Measurements from ENCODE around the gene SPEF1. TPM values are rescaled to one million over a fixed set of nuclear protein-coding genes. Genes with fewer than 3 reads are reported as not detected.

SPEF1 gene
- total RNA-seq, 1 experiment from 2014 or later, result 0.24 TPM

- H3K27me3 ChIP-seq (ENCODE audit: insufficient read depth, low read length), result no peaks in the 10 kb centered on the region; the same call in 1 of the 2 replicates
- Mint-ChIP-seq H3K4me3 (no peak overlapping the region), H3K9me3 (no peaks in the 10 kb centered on the region; a peak in 1 of 5 replicates), H3K36me3 (ENCODE audit: insufficient read depth in 1 of 3, low read depth in 3 of 3) (no peaks in the 10 kb centered on the region), H3K27me3 (ENCODE audit: low read depth) (peaks cover 41% of the 10 kb centered on the region), H3K4me1 (peaks cover 11 to 12% of the 10 kb centered on the region in 2 experiments), H3K27ac (no peak overlapping the region; a peak in 1 of 7 replicates)
- no CpG with 5 or more reads among the region's 7 CpGs for WGBS (ENCODE audit: extremely low coverage, insufficient read length, low lambda C conversion rate)
- TF ChIP-seq CTCF (conservative IDR thresholded peaks at IDR 0.05), result no peak
- no peak overlapping the region for H2BK15ac ChIP-seq (ENCODE audit: low read depth, low read length)
- no peak overlapping the region for H3K14ac ChIP-seq (ENCODE audit: insufficient read depth, low read length)
- H3K27ac ChIP-seq (ENCODE audit: insufficient read length, low read depth, low read length), result no peak overlapping the region
- no peaks in the 10 kb centered on the region for H3K9me3 ChIP-seq (ENCODE audit: control insufficient read depth, low read depth, low read length)
- H4K5ac ChIP-seq (ENCODE audit: insufficient read length, low read depth, low read length), result no peak overlapping the region
- H2BK20ac ChIP-seq (ENCODE audit: low read depth, low read length, poor library complexity, severe bottlenecking), result no peak overlapping the region
- no peak overlapping the region for H3T11ph ChIP-seq (ENCODE audit: low read length)
- H2AFZ ChIP-seq (ENCODE audit: low read length), result no peak overlapping the region
- H2BK12ac ChIP-seq (ENCODE audit: insufficient read length, low read depth, low read length), result no peak overlapping the region
- DNase-seq, result no peak
- H3K18ac ChIP-seq (ENCODE audit: insufficient read length, low read depth, low read length), result no peak overlapping the region
- H4K91ac ChIP-seq (ENCODE audit: insufficient read length, low read depth, low read length), result no peak overlapping the region
- H3K79me1 ChIP-seq (ENCODE audit: insufficient read depth, low read depth, low read length, poor library complexity, severe bottlenecking), result no peaks in the 10 kb centered on the region
- no peak overlapping the region for H3K9ac ChIP-seq (ENCODE audit: extremely low read depth, insufficient read length, low read length)
- no peak overlapping the region for H3K4ac ChIP-seq (ENCODE audit: low read depth, low read length)
- no peak overlapping the region for H2BK5ac ChIP-seq (ENCODE audit: insufficient read length, low read length)
- no peaks in the 10 kb centered on the region for H3K4me1 ChIP-seq (ENCODE audit: insufficient read depth, low read length)
- H3K79me2 ChIP-seq (ENCODE audit: insufficient read depth, low read length), result no peaks in the 10 kb centered on the region
- peaks cover 17% of the 10 kb centered on the region for H3K23me2 ChIP-seq (ENCODE audit: insufficient read length, low read depth, low read length, poor library complexity, severe bottlenecking)
- no peak overlapping the region for H2AK5ac ChIP-seq (ENCODE audit: insufficient read length, low read length)
- no peak overlapping the region for H3K23ac ChIP-seq (ENCODE audit: insufficient read length, low read depth, low read length)
- no peaks in the 10 kb centered on the region for H4K20me1 ChIP-seq (ENCODE audit: control insufficient read depth, insufficient read depth, insufficient read length)
- H3K56ac ChIP-seq (ENCODE audit: insufficient read length, low read depth, low read length), result no peak overlapping the region
- no peak overlapping the region for H3K4me2 ChIP-seq (ENCODE audit: insufficient read depth, insufficient read length, low read length)
- no peak overlapping the region for H4K8ac ChIP-seq (replicated peaks; ENCODE audit: insufficient read length, low read depth, low read length)
- H2BK120ac ChIP-seq (ENCODE audit: low read depth, low read length, poor library complexity, severe bottlenecking), result no peak overlapping the region
Observed at GRCh38 chr20:3771552-3772058, 9.6 kb downstream of the SPEF1 start.

Data from H9 (cell line).